AG20443 (cell line): ENCODE measurements around the gene RAB11FIP4.
"Not testable (repeated sequence)": the region's sequence is repeated elsewhere in the genome, so short reads cannot be mapped to it uniquely, and the experiment has no call there.

Source experiments
- DNase-seq: peaks from one replicate; pipeline ENCODE4 v3.0.0; 2012; ENCODE audit warnings: low spot score, mixed read lengths

RAB11FIP4 gene

GRCh38 chr17:31431852-31432658, 40.6 kb downstream of the RAB11FIP4 start:
- no peak for DNase-seq

- DNase-seq, result no peak
These were observed 41.8 kb downstream of the RAB11FIP4 start for GRCh38 chr17:31433091-31433790.

DNA sequence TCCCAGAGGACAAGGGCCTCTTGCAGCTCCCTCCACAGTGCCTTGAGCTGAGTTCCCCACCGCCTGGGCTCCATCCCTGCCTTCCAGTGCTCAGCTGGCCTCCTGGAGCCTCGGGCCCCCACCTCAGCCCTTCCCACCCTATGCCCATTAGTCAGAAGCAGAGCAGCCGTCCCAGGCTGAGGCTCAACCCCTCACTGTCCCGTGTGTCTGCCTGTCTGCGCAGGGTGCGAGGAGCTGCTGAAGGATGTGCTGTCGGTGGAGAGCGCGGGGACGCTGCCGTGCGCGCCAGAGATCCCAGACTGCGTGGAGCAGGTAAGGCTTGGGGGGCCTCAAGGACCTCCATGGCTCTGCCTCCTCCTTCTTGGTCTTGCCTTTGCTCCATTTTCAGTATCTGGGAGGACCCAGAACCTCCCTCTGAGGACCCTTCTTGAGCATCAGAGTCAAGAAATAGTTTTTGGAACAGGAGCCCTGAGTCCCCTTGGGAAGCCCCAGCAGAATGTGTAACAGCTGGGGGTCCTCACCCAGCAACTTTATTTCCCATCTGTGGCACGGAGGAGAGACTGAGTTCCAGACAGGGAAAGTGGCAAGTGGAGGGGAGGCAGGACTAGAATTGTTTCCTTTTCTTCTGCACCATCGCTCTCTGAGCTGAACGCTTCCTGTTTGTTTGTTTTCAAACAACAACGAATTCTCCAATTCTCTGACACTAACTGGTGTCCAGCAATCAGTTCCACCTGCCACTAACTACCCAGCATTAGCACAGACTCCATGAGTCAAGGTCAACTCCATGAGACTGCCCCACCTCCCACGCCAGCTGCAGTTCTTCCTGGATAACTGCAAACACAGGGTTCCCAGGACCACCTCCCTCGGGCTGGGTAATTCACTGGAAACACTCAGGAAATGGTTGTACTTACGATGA, 42.6 kb downstream of the RAB11FIP4 start:
- DNase-seq, result no peak

GRCh38 chr17:31434727-31435050, 43.2 kb downstream of the RAB11FIP4 start:
- DNase-seq, result no peak

DNA sequence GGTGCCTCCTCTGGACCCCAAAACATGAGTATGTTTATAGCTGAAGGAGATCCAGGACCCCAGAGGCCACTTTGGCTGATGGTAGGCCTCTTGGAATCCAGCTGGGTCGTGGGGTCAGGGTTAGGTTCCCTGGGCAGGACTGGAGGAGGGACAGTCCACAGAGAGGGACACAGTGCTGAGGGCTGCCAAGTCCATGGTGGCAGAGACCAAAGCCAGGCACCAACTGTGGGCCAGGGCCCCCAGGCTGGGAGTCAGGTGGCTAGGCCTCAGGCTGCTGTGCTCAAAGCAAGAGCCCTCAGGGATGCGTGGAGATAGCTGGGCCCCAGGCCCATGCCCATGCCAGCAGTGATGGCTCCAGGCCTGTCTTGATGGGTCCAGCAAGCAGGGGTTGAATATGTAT, 44.1 kb downstream of the RAB11FIP4 start:
- DNase-seq, result no peak

- DNase-seq, result no peak
These were observed 46.4 kb downstream of the RAB11FIP4 start for GRCh38 chr17:31437720-31438400.

DNA sequence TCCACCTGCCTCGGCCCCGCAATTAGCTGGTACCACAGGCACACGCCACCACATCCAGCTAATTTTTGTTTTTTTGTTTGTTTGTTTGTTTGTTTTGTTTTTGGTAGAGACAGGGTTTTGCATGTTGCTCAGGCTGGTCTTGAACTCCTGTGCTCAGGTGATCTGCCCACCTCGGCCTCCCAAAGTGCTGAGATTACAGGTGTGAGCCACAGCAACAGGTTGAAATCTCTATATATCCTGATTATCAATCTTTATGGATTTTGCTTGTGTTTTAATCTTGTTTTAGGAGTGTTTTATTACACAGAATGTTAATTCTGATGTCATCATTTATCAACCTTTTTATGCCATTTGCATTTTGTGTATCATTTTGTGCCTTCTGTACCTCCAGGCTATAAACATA, 48.2 kb downstream of the RAB11FIP4 start:
- DNase-seq, result no peak

DNA sequence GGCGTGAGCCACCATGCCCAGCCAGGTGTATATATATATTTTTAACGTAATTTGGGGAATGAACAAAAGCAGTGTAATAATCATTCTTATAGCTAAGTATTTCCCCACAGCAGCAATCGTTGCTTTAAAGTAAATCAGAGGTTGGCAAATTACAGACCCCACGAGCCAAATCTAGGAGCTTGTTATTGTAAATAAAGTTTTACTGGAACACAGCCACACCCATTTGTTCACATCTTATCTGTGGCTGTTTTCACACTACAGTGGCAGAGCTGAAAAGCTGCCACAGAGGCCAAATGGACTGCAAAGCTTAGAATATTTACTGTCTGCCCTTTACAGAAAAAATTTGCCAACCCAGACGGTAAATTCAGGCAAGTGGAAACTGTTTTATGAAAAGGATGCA, 50.8 kb downstream of the RAB11FIP4 start:
- DNase-seq, result no peak

GRCh38 chr17:31442856-31443255, 51.4 kb downstream of the RAB11FIP4 start:
- DNase-seq, result not testable (repeated sequence)

GRCh38 chr17:31443386-31443785, 51.9 kb downstream of the RAB11FIP4 start:
- DNase-seq, result no peak

DNA sequence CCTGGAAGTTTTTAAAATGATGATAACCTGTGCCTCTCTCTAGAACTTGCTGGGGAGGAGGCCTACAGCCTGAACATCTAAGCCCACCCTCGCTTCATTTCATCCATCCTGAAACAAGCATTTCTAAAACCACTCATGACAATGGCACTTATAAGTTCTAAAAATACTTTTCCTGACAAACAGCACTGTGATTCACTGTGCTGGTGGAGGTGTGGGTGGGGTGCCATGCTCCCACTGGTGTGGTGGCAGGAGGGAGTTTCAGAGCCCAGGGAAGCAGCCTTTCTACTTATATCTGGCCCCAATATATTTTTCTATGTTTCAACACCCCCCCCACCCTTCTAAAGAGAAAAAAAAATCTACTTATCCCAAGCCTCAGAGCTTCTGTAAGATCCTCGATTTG, 52.6 kb downstream of the RAB11FIP4 start:
- DNase-seq, result peak; percentile 60

- DNase-seq, result no peak
These were observed 54.9 kb downstream of the RAB11FIP4 start for GRCh38 chr17:31446195-31446967.

- peak; percentile 82 for DNase-seq
These were observed 57.1 kb downstream of the RAB11FIP4 start for GRCh38 chr17:31448467-31449077.

GRCh38 chr17:31449111-31449510, 57.6 kb downstream of the RAB11FIP4 start:
- DNase-seq, result no peak

DNA sequence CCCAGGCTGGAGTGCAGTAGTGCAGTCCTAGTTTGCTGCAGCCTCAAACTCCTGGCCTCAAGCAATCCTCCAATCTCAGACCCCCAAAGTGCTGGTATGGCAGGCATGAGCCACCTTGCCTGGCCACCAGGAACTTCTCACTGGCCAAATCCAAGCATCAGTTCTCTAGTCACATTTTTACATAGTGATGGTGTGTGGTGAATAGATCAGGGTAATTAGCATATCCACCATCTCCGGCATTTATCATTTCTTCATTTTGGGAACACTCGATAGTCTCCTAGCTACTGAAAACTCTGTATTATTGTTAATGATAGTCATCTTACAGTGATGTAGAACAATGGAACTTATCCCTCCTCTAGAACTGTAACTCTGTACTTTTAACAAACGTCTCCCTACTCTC, 58.3 kb downstream of the RAB11FIP4 start:
- DNase-seq, result no peak

GRCh38 chr17:31452101-31452500, 60.6 kb downstream of the RAB11FIP4 start:
- peak; percentile 52 for DNase-seq

DNA sequence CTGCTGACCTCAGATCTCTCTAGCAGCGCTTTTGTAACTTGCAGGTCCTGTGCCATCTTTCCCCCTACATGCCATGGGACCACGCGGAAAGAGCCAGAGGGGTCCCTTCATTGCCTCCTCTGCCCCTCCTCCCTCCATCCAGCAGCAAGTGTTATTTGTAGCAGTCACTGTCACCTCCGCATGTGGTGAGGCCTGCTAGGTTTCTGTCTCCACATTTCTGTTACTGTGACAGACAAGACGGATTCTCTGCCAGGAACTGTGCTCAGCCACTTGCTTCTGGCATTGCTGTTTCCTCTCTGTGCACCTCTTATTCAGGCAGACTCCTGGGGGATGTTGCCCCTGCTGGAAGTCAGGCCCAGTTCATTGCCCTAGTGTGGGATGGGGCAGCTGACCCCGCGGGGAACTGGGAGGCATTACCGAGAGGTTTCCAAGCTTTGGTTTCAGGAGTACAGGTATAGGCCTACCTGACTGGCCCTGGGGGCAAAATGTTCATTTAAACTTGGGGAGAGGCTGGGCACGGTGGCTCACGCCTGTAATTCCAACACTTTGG, 61.2 kb downstream of the RAB11FIP4 start:
- DNase-seq, result no peak

DNA sequence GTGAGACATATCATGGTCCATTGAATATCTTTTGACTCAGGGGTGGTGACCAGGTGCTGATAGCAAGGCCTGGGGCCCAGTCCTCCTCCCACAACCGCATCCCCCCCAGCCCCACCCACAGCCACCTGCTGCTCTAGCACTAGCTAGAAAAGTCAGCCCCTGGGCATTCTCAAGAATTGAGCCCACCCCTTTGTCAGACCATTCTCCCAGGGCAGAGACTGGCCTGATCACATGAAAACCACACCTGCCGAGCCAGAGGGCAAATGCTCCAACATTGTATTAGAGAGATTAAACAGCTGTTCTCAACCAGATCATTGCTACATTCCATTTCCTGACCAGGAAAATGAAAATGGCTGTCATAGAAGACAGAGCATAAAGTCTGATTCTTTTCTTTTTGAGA, 62.4 kb downstream of the RAB11FIP4 start:
- DNase-seq, result no peak

- no peak for DNase-seq
These were observed 65.3 kb downstream of the RAB11FIP4 start for GRCh38 chr17:31456814-31457213.
